Non-pigmented ciliary epithelial cell (primary cell): ENCODE measurements around the gene MBNL2.

Experiments used
- DNase-seq: peaks from one replicate; pipeline ENCODE4 v3.0.0-alpha.2; 2010; ENCODE audit warnings: low read depth

Gene MBNL2

DNA sequence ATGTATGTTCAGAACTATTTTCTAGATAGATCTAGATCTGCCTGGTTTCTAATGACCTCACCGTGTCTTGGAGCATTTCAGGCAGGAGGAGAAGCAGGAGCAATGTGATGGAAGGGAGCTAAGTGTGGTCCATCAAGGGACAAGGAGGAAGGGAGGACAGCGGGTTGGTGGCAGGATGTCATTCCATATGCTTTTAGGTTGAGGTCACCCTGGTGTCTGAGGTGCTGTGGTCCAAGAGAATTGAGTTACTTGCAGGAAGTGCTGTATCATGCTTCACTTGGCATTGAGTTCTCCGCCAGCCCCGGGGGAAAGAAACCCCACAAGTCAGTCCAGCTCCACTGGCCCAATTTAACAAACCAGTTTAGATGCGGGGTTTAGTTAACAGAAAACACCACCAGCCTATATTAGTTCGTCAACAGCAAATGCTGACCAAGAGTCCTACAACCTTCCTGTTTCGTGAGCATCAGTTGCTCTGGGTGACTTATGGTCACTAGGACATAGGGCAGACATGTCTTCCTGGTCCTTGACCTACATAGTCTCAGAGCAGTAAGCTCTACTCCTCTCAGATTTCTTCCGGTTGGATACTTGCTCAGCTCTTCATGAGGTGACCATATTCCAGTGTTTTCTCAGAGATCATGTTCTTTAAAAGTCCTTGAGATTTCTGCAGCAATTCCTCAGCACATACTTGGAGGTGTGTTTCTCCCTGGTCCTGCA lies 79.4 kb downstream of the MBNL2 start:
- DNase-seq = no peak

DNA sequence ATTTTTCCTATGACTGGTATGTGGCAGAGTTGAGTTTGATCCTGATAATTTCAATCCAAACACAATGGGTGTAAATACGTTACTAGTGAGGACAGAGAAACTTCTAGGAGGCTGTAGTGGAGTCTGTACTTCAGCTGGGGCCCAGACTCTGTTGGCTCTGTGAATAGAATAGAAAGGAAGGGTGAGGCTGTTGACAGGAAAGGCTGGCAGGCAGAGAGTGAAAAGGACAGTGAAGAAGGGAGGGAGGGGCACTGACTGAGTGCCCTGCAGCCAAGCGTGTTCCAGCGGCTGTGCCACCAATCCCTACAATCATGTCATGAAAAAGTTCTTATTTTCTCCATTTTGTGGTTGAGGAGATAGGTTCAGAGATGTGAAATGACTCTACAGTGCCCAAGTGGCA lies 80.5 kb downstream of the MBNL2 start:
- DNase-seq = no peak

DNA sequence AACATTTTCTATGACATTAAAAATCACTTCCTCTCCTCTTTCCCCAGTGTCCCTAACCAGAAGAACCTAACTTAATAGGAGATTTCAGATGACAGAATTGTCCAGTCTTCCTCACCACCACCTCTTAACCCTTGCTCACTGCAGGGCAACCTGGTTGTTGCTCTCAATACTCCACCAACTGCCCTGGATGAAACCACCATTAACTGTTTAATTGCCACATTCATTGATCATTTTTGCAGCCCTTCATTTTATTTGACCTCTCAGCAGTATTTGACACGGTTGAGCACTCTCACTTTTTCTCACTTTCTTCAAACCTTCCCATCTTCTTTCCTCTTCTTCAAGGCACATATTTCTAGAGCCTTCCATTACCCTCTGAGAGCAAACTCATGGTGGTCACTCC lies 84.0 kb downstream of the MBNL2 start:
- DNase-seq = no peak

DNA sequence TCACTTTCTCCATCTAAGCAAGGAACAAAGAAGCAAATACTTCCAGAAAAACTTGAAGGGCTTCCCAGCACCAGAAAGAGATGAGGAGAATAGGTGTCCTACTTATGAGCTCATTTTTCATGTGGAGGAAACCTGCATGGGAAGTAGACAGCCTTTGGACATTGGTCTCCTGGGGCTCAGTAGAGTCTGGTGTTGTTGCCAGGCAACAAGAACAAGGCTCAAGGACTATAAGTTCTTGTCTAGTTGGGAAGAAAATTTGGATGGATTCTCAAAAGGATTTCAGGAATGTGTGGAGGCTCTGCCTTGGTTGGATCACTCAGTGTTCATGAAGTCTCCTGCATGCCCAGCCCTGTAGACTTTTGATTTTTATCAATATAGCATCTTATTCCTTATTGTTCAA lies 84.5 kb downstream of the MBNL2 start:
- no peak for DNase-seq

DNA sequence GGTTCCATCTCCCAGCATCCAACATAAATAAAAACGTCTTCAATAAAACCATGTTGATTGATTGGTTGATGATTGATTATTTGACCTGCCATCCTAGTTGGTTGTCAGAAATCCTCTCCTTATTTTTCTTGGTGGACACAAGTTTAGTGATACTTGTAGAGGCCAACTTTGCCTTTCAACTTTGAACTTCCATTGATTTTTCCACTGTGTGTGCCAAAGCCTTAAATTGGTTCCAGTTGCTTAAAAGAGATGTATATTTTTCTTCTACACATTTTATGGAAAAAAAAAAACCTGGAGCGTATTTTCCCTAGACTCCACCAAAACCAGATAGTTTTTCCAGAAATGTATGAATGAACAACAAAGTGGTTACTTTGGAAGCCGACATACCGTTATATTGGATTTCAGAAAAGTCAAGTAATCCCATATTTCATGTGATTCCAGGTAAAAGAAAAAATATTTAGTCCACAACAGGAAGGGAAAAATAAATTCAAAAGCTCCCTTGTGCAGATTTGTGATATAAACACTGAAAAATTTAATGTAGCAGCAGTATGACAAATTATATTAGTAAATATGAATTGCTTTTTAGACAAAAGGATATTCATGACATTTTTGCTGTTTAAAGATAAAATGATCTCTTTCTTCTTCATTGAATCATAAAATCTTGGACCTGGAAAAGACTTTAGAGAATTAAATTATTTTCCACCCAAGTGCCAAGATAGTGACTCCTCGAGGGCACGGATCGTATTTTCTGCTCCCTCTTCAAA lies 85.2 kb downstream of the MBNL2 start:
- DNase-seq = no peak

DNA sequence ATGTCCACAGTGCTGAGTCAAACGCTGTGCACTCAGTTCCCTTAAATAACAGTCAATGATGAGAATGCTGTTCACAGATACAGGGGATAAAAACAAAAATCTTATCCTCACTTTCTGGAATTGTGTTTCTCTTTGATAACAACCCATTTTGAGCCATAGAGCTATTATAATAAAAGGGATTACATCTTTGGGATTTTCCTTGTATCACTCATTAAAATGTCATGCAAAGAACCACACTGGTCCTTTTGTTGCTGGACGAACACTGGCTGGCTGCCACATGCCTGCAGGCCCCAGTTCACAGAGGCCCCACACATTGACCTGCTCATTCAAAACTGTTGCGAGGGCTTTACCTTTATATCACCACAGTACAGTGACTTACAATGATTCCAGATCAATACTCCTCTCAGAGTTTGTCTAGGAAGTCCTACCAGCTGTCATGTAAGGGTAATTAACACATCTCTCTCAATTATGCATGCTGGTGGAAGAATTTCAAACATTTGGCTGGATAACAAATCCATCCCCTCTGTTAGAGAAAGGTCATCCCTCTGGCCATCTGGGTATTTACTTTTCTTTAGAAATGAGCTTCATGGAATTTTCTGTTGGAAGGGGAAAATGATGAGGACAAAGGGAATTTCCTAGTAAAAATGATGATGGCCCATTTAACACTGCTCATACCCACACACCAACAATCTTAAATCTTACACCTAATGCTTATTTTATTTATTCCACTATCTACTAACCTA lies 85.9 kb downstream of the MBNL2 start:
- no peak for DNase-seq

DNA sequence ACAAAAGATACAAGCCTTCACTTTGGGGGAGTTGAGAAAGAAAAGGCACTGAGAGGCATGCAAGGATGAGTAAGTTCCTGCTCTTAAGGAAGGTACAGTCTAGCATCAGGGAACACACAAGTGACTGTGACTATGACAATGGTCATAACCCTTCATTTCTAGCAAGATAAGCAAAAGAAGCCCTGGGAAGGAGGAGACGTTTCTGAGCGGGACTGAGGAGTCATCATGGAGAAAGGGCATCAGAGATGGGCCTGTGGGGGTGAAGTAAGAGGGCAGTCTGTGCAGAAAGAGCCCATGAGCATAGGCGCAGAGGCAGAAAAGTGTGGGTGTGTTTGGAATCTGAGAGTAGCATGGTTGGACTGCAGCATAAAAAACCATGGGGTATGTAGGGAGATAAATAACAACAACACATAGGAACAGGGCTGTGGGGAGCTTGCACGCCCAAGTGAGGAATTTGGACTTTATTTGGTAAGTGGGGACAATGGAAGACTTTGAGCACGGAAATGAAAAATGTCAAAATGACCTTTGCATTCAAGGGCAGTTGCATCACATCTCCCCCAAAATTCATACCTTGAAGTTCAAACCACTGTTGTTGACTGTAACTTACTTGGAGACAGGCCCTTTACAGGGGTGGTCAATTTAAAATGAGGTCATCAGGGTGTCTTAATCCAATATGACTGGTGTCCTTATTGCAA lies 86.7 kb downstream of the MBNL2 start:
- no peak for DNase-seq

DNA sequence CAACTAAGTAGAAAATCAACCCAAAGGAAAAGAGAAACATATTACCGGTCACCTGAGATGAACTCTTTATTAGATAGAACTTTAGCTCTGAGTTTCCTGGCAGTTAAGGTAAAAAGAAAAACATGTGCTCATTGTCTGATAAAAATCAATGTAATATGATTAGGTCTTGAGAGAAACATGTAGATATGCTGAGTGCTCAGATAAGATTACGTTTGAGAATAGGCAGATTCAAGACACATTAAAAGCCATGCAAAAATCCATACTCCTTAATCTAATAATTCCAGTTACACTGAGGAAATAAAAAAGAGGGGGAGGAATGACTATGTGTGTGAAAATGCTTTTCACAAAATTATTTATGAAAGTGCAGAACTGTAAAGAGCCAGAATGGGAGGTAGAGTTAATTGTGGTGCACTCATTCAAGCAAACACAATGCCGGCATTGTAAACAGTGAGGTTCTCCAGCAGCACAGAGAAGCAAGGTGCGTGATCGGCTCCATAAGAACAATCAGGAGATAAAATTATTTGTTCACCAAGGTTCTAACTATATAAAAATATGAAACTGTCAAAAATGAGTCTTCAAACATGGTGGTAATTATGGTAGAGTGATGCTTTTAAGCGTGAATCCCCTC lies 88.8 kb downstream of the MBNL2 start:
- no peak for DNase-seq

DNA sequence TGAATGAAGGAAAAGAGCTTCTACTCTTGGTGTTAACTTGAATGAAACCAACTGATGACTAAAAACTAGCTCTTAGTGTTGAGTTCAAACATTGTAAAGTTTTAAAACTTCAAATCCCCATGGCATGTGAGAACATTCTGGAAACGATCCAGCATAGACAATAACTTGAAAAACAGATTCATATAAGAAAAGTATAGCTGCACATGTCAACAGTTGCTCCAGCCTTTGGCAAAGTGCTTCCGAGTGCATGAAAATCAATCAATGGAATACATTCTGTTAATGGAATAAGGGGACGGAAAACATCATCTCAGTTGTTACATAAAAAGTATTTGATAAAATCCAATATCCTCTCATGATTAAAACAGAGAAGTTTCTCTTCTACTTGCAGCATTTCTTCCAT lies 89.8 kb downstream of the MBNL2 start:
- DNase-seq = no peak

DNA sequence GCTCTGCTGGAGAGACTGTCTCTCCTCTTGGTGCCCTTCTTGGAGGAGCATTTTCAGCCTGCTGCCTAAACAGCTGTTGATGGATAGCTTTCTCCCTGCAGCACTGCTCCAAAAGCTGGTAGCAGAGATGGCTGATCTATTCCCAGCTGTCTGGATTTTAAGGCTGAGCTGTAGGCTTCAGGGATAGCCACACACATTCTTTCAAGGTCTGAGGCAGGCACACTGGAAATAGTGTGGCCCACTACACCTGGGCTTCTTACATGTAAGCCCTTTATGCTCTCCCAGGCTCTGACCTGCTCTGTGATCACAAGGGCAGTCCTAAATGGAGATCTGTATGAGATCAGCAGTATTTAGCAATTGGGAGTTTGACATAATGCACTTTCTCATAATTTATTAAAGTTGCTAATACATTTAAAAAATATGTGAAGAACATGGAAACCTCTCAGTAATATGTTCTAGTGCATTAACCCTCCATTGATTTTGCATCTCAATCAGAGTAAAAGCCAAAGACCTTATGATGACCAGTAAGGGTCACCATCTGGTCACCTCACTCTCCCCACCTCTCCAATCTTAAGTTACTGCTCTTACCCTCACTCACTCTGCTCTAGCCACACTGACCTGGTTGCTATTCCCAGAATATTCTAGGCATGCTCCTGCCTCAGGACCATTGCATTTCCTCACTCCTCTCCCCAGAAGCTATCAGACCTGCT lies 91.6 kb downstream of the MBNL2 start:
- DNase-seq = no peak

DNA sequence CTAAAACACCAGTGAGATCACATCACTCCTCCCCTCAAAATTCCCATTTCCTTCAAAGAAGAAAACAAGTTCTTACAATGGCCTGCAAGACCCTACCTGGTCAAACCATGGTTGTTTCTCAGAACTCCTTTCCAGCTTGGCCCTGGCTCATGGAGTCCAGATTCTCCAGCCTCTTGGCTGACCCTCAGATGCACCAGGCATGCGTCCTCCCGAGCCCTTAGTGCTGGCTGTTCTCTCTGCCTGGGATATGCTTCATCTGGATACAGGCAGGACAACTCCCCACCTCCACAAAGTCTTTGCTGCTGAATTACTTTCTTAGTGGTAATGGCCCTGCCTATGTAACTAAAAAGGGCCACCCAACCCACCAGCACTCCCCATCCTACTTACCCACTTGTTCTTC lies 94.3 kb downstream of the MBNL2 start:
- no peak for DNase-seq

DNA sequence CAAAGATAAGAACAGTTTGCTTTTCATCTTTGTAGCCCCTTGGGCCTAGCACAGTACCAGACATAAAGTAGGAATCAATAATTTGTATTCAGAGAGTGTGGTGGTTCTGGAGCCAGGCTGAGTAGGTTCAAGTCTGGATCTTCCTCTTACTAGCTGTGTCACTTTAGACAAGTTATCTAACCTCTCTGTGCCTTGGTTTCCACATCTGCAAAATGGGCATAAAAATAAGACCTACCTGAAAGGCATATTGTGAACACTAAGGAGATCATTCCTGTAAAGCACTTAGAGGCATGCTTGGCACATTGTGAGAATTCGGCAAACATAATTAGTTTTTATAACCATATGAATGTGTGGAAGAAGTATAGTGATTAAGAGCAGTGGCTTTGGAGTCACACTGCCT lies 95.8 kb downstream of the MBNL2 start:
- no peak for DNase-seq

DNA sequence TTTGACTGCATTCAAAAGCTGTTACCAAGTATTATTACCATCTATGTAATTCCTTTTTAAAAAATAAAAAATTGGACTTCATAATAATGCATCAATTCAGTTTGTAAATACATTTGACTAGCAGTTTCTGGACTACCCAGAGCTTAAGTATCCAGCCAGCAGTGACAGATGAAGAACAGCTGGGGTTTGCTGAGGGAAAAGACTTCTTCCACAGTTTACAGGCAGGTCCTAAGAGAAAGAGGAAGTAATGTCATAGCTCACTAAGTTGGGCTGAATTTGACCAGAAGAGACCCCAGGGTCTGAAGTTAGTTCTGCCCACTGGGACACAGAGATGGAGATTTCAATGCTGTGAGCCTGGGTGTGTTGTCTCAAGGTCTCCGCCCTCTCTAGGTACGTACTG lies 96.4 kb downstream of the MBNL2 start:
- no peak for DNase-seq

DNA sequence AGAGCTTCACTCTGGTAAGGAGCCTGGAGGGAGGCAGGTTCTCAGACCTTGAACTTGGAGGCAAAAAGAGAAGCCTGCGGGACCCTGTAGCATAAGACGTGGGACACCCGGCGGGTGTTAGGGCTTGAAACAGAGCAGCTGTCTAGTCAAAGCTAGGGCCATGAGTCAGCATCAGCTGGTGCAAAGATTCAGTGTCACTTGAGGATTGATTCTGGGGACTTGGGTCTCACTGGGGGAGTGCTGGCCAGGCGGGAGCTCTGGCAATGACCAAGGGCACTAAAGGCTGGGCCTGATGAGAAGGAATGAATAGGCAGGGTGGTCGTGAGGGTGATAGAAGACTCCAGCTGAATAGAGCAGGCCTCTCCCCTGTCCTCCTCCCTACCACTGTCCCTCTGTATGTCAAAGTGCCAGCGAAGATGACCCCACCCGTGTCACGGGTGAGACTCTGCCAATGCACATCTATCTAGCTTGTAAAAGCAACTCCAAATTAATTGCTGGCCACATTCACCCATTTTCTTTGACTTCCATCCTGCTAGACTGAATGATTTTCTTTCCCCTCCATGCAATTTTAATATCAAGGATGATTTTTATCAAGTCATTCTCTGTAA lies 97.1 kb downstream of the MBNL2 start:
- no peak for DNase-seq

DNA sequence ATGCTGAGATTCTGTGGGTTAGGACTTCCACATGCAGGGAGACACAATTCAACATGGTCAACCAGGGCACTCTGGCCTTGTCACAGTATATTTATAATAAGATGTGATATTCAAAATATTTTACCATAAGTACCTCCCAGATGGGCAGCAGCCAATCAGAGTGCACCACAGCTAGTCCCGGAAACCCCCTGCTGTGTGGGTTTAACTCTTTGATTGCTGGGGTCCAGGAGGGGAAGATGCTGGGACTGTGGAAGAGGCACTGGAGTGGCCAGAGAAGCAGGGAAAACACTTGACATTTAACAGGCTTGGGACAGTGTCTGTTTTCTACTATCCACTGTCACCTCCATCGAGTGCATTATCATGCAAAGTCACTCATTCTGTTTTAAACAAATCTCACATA lies 99.0 kb downstream of the MBNL2 start:
- no peak for DNase-seq

DNA sequence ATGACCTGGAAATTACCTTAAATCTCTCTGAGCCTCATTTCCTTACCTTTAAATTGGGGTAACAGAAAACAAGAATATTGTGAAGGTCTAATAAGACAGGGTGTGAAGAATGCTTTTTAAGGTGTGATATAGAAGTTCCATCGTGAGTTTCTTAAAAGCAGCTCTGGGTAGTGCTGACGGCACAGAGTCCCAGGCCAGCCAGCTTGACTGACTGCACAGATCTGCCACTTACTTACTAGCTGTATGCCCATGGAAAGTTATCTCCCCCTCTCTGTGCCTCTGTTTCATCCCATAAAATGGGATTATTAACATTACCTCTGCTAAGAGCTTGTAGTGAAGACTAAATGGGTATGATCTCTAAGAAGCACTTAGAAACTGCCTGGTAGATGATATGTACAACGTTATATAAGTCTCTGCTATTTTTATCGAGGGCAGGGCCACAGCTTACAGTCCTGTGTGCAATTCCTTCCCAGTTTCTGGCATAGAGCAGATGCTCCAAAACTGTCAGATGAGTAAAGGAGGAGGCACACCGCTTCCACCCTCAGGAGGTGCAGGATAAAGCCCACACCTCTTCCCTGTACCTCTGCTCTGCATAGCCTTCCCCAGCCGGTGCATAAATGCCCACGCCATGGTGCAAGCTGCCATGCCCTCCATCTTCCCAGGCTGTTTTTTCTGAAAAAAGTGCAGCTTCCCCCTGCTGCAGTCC lies 99.6 kb downstream of the MBNL2 start:
- no peak for DNase-seq

DNA sequence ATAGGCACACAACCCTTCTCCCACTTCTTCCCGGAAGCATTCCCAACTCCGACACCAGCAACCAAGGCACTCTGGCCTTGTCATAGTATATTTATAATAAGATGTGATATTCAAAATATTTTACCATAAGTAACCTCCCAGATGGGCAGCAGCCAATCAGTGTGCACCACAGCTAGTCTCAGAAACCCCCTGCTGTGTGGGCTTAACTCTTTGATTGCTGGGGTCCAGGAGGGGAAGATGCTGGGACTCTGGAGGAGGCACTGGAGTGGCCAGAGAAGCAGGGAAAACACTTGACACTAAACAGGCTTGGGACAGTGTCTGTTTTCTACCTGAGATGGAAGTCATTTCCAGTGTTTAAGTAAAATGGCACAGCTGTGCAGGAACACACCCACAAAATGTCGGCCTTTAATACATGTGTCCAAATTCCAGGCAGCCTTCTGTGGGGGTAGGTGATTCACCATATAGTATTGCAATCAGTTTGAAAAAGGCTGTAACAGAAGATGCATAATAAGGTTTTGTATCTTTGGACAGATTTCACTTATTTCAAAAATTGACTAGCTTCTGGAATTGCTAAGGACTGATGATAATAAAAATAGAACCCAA lies 100.7 kb downstream of the MBNL2 start:
- DNase-seq = no peak

DNA sequence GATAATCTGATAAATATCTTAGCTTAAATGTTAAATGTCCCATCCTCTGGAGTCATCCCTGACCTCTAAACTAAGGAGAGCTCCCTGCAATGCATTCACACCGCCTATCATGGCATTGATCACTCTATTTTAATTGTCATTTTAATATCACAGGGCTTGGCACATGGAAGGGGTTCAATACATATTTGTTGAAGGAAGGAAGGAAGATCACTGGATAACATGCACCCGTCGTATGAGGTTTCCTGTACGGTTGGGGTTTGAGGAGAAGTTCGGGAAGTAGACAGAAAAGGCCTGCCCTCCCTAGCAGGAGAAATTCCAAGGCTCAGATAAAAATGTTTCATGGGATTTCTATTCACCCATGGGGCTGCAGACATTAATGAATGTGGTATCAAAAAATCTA lies 102.0 kb downstream of the MBNL2 start:
- DNase-seq = no peak

DNA sequence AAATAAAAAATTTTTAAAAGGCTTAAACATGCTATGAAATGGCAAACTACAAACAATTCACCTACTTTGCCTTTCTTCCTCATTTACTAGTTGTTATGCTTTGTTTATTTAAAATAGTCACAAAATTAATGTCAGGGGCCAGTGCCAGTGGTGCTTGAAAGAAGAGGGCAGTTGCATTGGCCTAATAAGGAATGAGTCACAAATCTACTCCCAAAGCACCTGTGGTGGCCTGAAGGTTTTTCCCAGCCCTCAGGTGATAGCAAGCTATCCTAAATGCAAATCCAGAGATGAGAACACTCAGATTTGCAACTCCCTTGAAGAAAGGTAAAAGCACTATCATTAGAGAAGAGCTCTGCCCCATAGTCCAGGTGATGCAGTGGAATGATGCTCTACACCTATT lies 103.6 kb downstream of the MBNL2 start:
- DNase-seq = no peak

DNA sequence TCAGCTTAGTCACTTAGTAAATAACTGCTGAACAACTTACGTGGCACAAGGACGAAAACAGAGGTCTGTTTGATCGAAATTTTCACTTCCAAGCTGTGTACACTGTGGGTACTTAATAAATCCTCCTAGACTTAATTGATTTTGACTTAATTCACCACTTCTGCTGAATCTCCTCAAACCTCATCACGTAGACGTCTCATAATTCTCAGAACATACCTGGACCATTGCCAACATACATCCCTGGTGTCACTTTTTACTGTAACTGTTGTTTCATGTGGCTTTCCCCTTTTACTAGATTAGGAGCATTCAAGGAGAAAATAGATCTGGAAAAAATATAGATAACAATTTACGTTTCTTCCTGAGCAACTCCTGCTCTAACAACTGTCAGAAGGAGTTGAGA lies 105.0 kb downstream of the MBNL2 start:
- DNase-seq = no peak
